ENCODE data around the gene HK1. TPM values are rescaled to one million over a fixed set of nuclear protein-coding genes. Genes with fewer than 3 reads are reported as not detected.
A peak's percentile ranks its signal among the peaks of the same experiment; 100 is the strongest.

HK1 gene
- total RNA-seq, 1 experiment from 2014 or later = 140 TPM

- Histone ChIP-seq H3K9me3 (ENCODE audit: insufficient read depth, low read depth) (no peaks in the 10 kb centered on the region), H3K79me2 (ENCODE audit: low read depth) (peaks cover 68% of the 10 kb centered on the region), H3F3A (ENCODE audit: insufficient read depth, low read depth) (peaks cover 39% of the 10 kb centered on the region), H3K36me3 (ENCODE audit: low read depth) (0 out of 2 replicates have a peak, but pooled peaks cover 4% of the 10 kb centered on the region), H4K20me1 (ENCODE audit: insufficient read depth) (no peaks in the 10 kb centered on the region), H2AFZ (no peak overlapping the region), H3K27ac (no peak overlapping the region), H3K4me1 (replicated peaks; ENCODE audit: insufficient read depth) (peaks cover 51% of the 10 kb centered on the region), H3K9me2 (ENCODE audit: insufficient read depth) (no peaks in the 10 kb centered on the region), H3K4me3 (no peak overlapping the region), H3K4me2 (no peak overlapping the region), H3K27me3 (ENCODE audit: insufficient read depth, low read depth) (no peaks in the 10 kb centered on the region)
- TF ChIP-seq CTCF (conservative IDR thresholded peaks at IDR 0.05) = no peak
- no peak for TF ChIP-seq EZH2 (IDR thresholded peaks at IDR 0.05; ENCODE audit: low read depth)
- intact Hi-C loops (cut with micrococcal nuclease; ENCODE audit: unreplicated experiment) = no loop called here
- ChIA-PET POLR2A (ENCODE audit: unreplicated experiment) (no interaction called here), CTCF (no interaction called here)
- no peak for DNase-seq
- no TSS peak for BruUV-seq (replicated peaks)
These were observed 77.9 kb downstream of the HK1 start for GRCh38 chr10:69356187-69356586.

- H3F3A ChIP-seq (ENCODE audit: insufficient read depth, low read depth) = peaks cover 46% of the 10 kb centered on the region
- H3K9me2 ChIP-seq (ENCODE audit: insufficient read depth) = no peaks in the 10 kb centered on the region
- H3K9me3 ChIP-seq (ENCODE audit: insufficient read depth, low read depth) = no peaks in the 10 kb centered on the region
- H3K27me3 ChIP-seq (ENCODE audit: insufficient read depth, low read depth) = no peaks in the 10 kb centered on the region
- no peak overlapping the region for H2AFZ ChIP-seq
- H3K4me3 ChIP-seq = no peak overlapping the region
- TF ChIP-seq CTCF (conservative IDR thresholded peaks at IDR 0.05) = no peak
- TF ChIP-seq EZH2 (IDR thresholded peaks at IDR 0.05; ENCODE audit: low read depth) = no peak
- intact Hi-C loops (cut with micrococcal nuclease; ENCODE audit: unreplicated experiment) = no loop called here
- H3K79me2 ChIP-seq (ENCODE audit: low read depth) = peaks cover 58% of the 10 kb centered on the region
- POLR2A ChIA-PET (ENCODE audit: unreplicated experiment) = interaction anchor here (0.6 to 0.7 kb wide), 2 partner anchors 40 to 70 kb away, joined by 3 to 13 read pairs; no protein-coding TSS in a partner anchor
- no peaks in the 10 kb centered on the region for H4K20me1 ChIP-seq (ENCODE audit: insufficient read depth)
- no peak overlapping the region for H3K27ac ChIP-seq
- H3K4me1 ChIP-seq (replicated peaks; ENCODE audit: insufficient read depth) = peaks cover 51% of the 10 kb centered on the region
- BruUV-seq (replicated peaks) = no TSS peak
- DNase-seq = no peak
- CTCF ChIA-PET = no interaction called here
- H3K36me3 ChIP-seq (ENCODE audit: low read depth) = peaks cover 5% of the 10 kb centered on the region; the same call in 1 of the 2 replicates
- H3K4me2 ChIP-seq = no peak overlapping the region
These were observed 80.0 kb downstream of the HK1 start for GRCh38 chr10:69358148-69358795.

GRCh38 chr10:69359148-69359547, 80.9 kb downstream of the HK1 start:
- TF ChIP-seq EZH2 (IDR thresholded peaks at IDR 0.05; ENCODE audit: low read depth) = no peak
- no peak for TF ChIP-seq CTCF (conservative IDR thresholded peaks at IDR 0.05)
- intact Hi-C loops (cut with micrococcal nuclease; ENCODE audit: unreplicated experiment) = no loop called here
- Histone ChIP-seq H3K9me3 (ENCODE audit: insufficient read depth, low read depth) (no peaks in the 10 kb centered on the region), H3K36me3 (ENCODE audit: low read depth) (peaks cover 5% of the 10 kb centered on the region; the same call in 1 of the 2 replicates), H3K4me2 (0 out of 2 replicates have a peak overlapping the region, but pooled peaks have one; percentile 73), H3K9me2 (ENCODE audit: insufficient read depth) (no peaks in the 10 kb centered on the region), H2AFZ (no peak overlapping the region), H4K20me1 (ENCODE audit: insufficient read depth) (no peaks in the 10 kb centered on the region), H3K27ac (no peak overlapping the region), H3K4me3 (no peak overlapping the region), H3K27me3 (ENCODE audit: insufficient read depth, low read depth) (no peaks in the 10 kb centered on the region), H3K4me1 (replicated peaks; ENCODE audit: insufficient read depth) (peaks cover 50% of the 10 kb centered on the region), H3F3A (ENCODE audit: insufficient read depth, low read depth) (peaks cover 50% of the 10 kb centered on the region), H3K79me2 (ENCODE audit: low read depth) (peaks cover 58% of the 10 kb centered on the region)
- POLR2A ChIA-PET (ENCODE audit: unreplicated experiment) = no interaction called here
- no peak for DNase-seq
- CTCF ChIA-PET = no interaction called here
- no TSS peak for BruUV-seq (replicated peaks)
